Natural killer cell (primary cell): Measurements from ENCODE around the gene ADGRD1. TPM values are rescaled to one million over a fixed set of nuclear protein-coding genes. Genes with fewer than 3 reads are reported as not detected.

Source experiments
- ATAC-seq, 3 donors: fragments of 150-1000 bp in 2 of 3; fragments of 200-7000 bp in 1 of 3; cut with Tn5 transposase; 1 replicate in 1 of 3; 2 replicates in 2 of 3; pipeline ENCODE4 v1.10.0; 2021; ENCODE audit warnings: mild to moderate bottlenecking in 2 of 3, moderate library complexity in 2 of 3
- DNase-seq, 2 donors: peaks; one replicate each; pipeline versions ENCODE4 v3.0.0 to v3.0.0-alpha.2; 2013 to 2021; ENCODE audit warnings: mixed read lengths in 1 of 2
- H3K27ac ChIP-seq: one replicate; pipeline ENCODE4 v1.5.1; 2013; ENCODE audit warnings: mild to moderate bottlenecking, low read length
- H3K27me3 ChIP-seq: one replicate; pipeline ENCODE4 v1.6.1; 2013; ENCODE audit warnings: low read length; ENCODE audit not compliant: control insufficient read depth, insufficient read depth
- H3K36me3 ChIP-seq: one replicate; pipeline ENCODE4 v1.6.1; 2013; ENCODE audit warnings: low read length; ENCODE audit not compliant: control insufficient read depth, insufficient read depth
- H3K4me1 ChIP-seq: one replicate; pipeline ENCODE4 v1.6.1; 2013; ENCODE audit warnings: low read length; ENCODE audit not compliant: control insufficient read depth, insufficient read depth
- H3K4me3 ChIP-seq: one replicate; pipeline ENCODE4 v1.5.1; 2013; ENCODE audit warnings: low read length
- H3K9me3 ChIP-seq: one replicate; pipeline ENCODE4 v1.6.1; 2013; ENCODE audit warnings: low read length; ENCODE audit not compliant: control insufficient read depth, insufficient read depth
- H3K27ac Mint-ChIP-seq, 2 donors: one replicate each; pipeline ENCODE4 v1.8.0; 2022; ENCODE audit warnings: mild to moderate bottlenecking in 2 of 2, mixed read lengths in 2 of 2, moderate library complexity in 1 of 2
- H3K27me3 Mint-ChIP-seq, 2 donors: one replicate each; pipeline ENCODE4 v1.8.0; 2022; ENCODE audit warnings: low read depth in 2 of 2, mixed read lengths in 2 of 2
- H3K36me3 Mint-ChIP-seq: one replicate; pipeline ENCODE4 v1.8.0; 2022; ENCODE audit warnings: mixed read lengths
- H3K4me1 Mint-ChIP-seq, 2 donors: one replicate each; pipeline ENCODE4 v1.8.0; 2022; ENCODE audit warnings: mixed read lengths in 2 of 2
- H3K4me3 Mint-ChIP-seq: one replicate; pipeline ENCODE4 v1.8.0; 2022; ENCODE audit warnings: mild to moderate bottlenecking, moderate library complexity, mixed read lengths
- H3K9me3 Mint-ChIP-seq, 2 donors: one replicate each; pipeline ENCODE4 v1.8.0; 2022; ENCODE audit warnings: mixed read lengths in 2 of 2
- CTCF ChIP-seq: fragments of 200-600 bp; IDR thresholded peaks from one replicate; pipeline ENCODE4 v1.8.0; 2022; ENCODE audit warnings: antibody characterized with exemption
- WGBS: methylation state at CpG from one replicate; pipeline ENCODE4 v1.1.7; 2013; ENCODE audit warnings: missing lambda C conversion rate; ENCODE audit not compliant: insufficient coverage; 5-methylcytosine and 5-hydroxymethylcytosine counted together
- intact Hi-C: fragments of 100-400 bp; cut with micrococcal nuclease; formaldehyde crosslinking; loops from one replicate; pipeline ENCODE4 v1.14.2; 2022
- total RNA-seq, 4 donors: library from RNA; stranded (reverse); fragments of 120-200 nt in 1 of 4; gene quantifications; one replicate each; pipeline versions ENCODE4 v1.2.3 to v1.2.4, GENCODE V29; 2013 to 2022

The ADGRD1 gene
- total RNA-seq, 3 donors from 2014 or later (not counting 1 experiment from before 2014, with no cell fraction given), result 0.50 to 3.9 (median 1.4) TPM

DNA sequence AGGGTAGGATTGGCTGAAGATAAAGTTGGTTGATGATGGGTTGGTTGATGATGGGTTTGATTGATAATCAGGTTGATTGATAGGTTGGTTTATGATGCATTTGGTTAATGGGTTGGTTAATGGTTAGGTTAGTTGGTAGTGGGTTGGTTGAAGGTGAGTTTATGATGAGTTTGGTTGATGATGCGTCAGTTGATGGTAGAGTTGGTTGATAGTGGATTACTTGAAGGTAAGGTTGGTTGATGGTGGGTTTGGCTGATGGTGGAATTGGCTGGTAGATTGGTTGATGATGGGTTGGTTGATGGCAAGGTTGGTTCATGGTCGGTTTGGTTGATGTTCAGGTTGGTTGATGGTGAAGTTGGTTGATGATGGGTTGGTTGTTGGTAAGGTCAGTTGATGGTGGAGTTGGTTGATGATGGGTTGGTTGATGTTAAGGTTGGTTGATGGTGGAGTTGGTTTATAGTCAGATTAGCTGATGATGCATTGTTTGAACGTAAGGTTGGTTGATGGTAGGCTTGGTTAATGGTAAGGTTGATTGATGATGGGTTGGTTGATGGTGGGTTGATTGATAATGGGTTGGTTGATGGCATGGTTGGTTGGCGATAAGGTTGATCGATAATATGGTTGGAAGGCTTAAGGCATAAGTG, 146.4 kb downstream of the ADGRD1 start:
- intact Hi-C loops, result loop anchor here (5.0 kb wide), 2 partner anchors 732 to 902 kb away; no protein-coding TSS in a partner anchor

DNA sequence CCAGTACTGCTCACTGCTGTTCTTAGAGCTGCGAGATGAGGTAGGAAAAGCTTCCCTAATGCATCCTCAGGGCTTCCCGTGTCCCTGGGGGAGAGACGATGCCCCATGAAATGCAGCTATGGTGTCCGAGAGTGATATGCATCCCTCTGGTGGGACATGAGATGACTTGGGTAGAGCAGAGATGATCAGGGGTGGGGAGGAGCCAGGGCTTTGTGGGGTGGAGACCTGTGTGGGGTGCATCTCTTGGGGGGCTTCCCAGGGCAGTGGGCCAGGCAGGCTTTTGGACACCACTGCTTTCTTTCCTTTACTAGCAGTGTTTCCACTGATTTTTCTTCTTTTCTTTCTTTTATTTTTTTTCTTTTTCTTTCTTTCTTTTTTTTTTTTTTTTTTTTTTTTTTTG, 147.3 kb downstream of the ADGRD1 start:
- H3K27me3 ChIP-seq, result no peaks in the 10 kb centered on the region
- no peak for DNase-seq
- Mint-ChIP-seq H3K36me3 (no peaks in the 10 kb centered on the region), H3K27me3 (peaks cover 0 to 3% of the 10 kb centered on the region in 2 donors), H3K27ac (no peak overlapping the region), H3K4me3 (no peak overlapping the region), H3K4me1 (peaks cover 4 to 14% of the 10 kb centered on the region in 2 donors), H3K9me3 (no peaks in the 10 kb centered on the region)
- H3K4me1 ChIP-seq, result peaks cover 30% of the 10 kb centered on the region
- TF ChIP-seq CTCF, result no peak
- H3K27ac ChIP-seq, result no peak overlapping the region
- WGBS, result 95% methylated on average over 4 of the region's 4 CpGs
- H3K9me3 ChIP-seq, result no peaks in the 10 kb centered on the region
- intact Hi-C loops, result loop anchor here (5.0 kb wide), 2 partner anchors 731 to 901 kb away; no protein-coding TSS in a partner anchor
- no peak overlapping the region for H3K4me3 ChIP-seq
- ATAC-seq, result no peak
- no peaks in the 10 kb centered on the region for H3K36me3 ChIP-seq

More for the DNA sequence above, 146.4 kb downstream of the ADGRD1 start:
- H3K27ac ChIP-seq, result no peak overlapping the region
- H3K36me3 ChIP-seq, result no peaks in the 10 kb centered on the region
- Mint-ChIP-seq H3K9me3 (no peaks in the 10 kb centered on the region), H3K27ac (no peak overlapping the region), H3K36me3 (no peaks in the 10 kb centered on the region), H3K4me3 (no peak overlapping the region), H3K27me3 (peaks cover 0 to 2% of the 10 kb centered on the region in 2 donors), H3K4me1 (peaks cover 0 to 5% of the 10 kb centered on the region in 2 donors)
- no peak for TF ChIP-seq CTCF
- no peaks in the 10 kb centered on the region for H3K9me3 ChIP-seq
- ATAC-seq (no peak), DNase-seq (no peak)
- H3K4me3 ChIP-seq, result no peak overlapping the region
- 91% methylated on average over 5 of the region's 5 CpGs for WGBS
- peaks cover 24% of the 10 kb centered on the region for H3K4me1 ChIP-seq
- H3K27me3 ChIP-seq, result no peaks in the 10 kb centered on the region

- no peak overlapping the region for H3K4me3 ChIP-seq
- no peaks in the 10 kb centered on the region for H3K27me3 ChIP-seq
- H3K27me3 Mint-ChIP-seq, result peaks cover 0 to 3% of the 10 kb centered on the region in 2 donors
- intact Hi-C loops, result loop anchor here (5.0 kb wide), 2 partner anchors 730 to 900 kb away; no protein-coding TSS in a partner anchor
- DNase-seq (no peak), ATAC-seq (no peak)
- H3K9me3 ChIP-seq, result no peaks in the 10 kb centered on the region
- H3K36me3 ChIP-seq, result no peaks in the 10 kb centered on the region
- TF ChIP-seq CTCF, result no peak
- H3K4me1 ChIP-seq, result peaks cover 37% of the 10 kb centered on the region
- peaks cover 4 to 16% of the 10 kb centered on the region in 2 donors for H3K4me1 Mint-ChIP-seq
- no peaks in the 10 kb centered on the region for H3K9me3 Mint-ChIP-seq
- no peak overlapping the region for H3K27ac Mint-ChIP-seq
- no peaks in the 10 kb centered on the region for H3K36me3 Mint-ChIP-seq
- no peak overlapping the region for H3K27ac ChIP-seq
- no peak overlapping the region for H3K4me3 Mint-ChIP-seq
- WGBS, result 84% methylated on average over 13 of the region's 13 CpGs
These were observed 148.2 kb downstream of the ADGRD1 start for GRCh38 chr12:131101703-131102492.
